T1000 (cell line): Measurements from ENCODE around the gene HOMER2.
"Not testable (repeated sequence)": the region's sequence is repeated elsewhere in the genome, so short reads cannot be mapped to it uniquely, and the experiment has no call there.

ENCODE experiments used
- DNase-seq: peaks from one replicate; lab custom pipeline; 2025; ENCODE audit warnings: mixed read lengths; lab: John Stamatoyannopoulos, UW

Gene HOMER2

DNA sequence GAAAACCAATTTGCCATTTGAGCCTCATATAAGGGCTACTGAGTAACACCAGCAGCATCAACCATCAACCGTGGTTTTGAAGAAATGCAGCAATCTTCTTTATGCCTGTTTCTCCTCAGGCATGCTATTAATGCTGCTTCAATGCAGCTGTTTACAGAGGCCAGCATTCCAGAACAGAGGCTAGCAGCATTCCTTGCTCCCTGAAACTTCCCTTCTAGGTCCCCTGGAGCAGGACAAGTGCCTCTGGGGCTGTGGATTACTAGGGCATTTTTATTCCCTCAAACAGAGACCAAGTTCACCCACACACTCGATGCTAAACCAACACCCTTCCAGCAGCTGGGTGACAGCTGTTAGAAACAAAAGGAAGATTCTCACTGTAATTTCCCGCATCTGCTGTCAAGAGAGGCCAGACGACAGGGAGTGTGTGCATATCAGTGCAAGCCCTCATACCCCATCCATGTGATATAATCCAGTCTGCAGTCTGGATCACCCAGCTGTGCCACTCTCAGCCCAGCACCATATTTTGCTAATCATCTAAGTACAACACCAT lies 57.5 kb downstream of the HOMER2 start:
- no peak for DNase-seq

DNA sequence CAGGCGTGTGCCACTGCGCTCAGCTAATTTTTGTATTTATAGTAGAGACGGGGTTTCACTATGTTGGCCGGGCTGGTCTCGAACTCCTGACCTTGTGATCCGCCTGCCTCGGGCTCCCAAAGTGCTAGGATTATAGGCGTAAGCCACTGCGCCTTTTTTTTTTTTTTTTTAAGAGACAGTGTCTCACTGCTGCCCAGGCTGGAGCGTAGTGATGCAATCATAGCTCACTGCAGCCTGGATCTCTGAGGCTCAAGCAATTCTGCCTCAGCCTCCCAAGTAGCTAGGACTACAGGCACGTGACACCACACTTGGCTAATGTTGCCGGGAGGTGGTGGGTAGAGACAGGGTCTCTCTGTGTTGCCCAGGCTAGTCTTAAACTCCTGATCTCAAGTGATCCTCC lies 59.0 kb downstream of the HOMER2 start:
- not testable (repeated sequence) for DNase-seq

DNA sequence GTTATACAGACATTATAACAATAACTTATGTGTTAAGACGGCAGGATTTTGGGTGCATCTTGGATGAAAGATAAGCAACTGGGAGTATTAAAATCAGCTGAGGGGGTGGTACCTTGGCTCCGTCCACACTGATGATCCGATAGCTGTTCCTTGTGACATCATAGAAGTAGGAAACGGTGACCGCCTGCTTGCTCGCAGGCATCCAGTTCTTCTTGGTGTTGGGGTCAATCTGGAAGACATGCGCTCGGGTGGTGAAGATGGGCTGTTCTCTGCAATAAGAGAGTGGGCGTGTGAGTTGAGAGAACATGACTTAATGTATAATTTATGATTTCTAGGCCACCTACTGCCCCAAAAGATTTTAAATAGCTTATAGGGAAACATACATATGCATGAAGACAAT lies 59.9 kb downstream of the HOMER2 start:
- no peak for DNase-seq

DNA sequence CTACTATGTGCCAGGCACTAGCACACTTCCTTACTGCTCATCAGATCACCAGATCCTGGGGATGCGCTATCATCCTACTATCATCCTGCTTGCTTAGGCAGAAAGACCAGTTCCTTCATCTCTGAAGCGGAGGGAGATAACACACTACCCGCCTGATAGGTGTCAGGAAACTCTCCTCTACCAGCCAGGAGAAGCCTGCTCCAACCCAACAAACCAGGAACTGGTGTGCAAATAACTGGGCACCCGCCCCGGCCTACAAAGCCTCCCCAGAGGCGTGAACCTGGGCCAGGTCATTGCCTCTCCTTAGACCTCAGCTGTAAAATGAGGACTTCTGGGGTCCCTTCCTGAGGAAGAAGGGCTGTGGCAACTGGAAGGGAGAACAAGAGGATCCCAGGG lies 61.5 kb downstream of the HOMER2 start:
- DNase-seq = no peak

DNA sequence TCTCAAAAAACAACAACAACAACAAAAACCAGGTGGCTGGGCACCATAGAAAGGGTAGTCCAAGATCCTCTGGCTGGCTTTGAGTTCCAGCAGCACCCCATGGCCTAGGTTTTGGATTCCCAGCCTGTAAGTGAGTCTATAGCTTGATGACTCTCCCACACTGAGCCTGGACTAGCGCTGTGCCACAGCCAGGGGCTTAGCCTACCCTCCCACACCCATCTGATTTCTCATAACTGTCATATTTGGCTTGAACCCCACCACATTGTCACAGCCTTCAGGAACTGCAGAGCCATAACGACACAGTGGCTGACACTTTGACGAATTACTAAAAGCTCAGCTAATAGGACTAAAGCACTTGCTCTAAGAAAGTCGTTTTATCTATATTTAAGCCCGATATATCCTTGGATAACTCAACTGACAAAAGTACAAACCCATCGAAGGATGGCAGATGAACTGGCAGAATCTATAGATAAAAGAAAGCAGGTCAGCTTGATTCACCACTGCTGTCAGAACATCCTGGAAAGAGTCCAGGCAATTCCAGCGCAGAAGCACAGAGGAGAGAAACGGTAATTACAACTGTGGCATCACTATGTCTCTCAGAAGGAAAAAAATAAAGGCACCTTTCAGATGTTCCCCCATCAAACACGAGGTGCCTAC lies 62.1 kb downstream of the HOMER2 start:
- DNase-seq = no peak

DNA sequence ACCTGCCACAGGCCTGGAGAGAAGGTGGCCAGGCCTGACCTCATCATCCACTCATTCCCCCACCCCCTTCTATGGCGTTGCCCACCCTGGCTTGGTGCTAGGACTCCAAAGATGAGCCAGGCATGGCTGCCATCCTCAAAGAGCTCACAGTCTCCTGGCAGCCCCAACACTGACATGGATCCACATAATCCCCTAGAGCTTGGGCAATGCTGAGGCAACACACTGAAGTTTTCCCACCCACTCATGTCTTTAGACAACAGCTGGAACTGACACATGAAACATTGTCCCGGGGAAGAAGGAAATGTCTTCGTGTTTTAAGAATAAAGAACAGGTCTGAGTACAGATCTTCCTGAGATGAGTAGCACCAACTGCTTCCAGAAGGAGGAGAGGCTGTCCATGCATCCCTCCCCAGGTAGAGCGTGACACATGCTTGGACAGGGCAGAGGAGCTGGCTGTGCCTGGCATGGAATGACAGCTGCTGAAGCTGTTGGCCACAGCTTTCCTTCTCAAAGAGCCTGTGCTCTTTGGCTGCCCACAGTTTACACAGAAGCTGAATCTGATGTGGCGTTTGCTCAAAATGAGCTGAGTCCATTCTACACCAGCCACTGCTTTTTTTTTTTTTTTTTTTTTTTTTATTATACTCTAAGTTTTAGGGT lies 70.1 kb downstream of the HOMER2 start:
- DNase-seq = no peak

DNA sequence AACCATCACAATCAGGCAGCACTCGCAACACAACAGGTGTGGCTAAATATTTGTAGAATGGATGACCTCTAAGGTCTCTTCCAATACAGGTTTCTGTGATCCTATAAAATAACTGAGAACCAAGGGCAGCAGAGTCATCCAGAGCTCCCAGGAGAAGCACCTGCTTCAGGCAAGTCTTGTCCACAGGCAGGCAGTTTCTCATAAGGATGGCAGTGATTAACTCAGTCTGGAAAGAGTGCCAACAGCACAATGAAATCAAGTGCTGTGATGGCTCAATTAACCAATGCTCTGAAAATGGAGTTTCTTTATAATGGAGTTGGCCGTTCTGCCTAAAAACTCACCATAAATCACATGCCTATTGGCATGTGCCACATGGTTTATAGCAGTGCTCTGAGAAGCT lies 70.8 kb downstream of the HOMER2 start:
- DNase-seq = no peak

DNA sequence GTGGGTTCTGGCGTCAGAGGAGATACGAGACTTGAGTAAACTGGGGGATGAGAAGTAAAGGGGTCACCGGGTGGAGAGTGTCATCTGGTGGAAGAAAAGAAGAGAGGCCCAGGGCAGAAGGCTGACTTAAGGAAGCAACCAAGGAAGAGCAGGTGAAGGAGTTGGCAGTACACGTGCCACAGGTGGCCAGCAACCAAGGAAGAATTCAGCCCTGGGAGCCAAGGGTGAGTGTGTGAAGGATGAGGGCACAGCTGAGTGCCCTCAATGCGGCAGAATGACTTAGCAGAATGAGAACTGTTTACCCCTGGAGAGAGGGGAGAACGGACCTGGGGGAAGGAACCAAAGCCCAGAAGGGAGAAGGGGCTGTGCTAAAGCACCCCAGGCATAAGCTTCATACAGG lies 71.8 kb downstream of the HOMER2 start:
- no peak for DNase-seq

DNA sequence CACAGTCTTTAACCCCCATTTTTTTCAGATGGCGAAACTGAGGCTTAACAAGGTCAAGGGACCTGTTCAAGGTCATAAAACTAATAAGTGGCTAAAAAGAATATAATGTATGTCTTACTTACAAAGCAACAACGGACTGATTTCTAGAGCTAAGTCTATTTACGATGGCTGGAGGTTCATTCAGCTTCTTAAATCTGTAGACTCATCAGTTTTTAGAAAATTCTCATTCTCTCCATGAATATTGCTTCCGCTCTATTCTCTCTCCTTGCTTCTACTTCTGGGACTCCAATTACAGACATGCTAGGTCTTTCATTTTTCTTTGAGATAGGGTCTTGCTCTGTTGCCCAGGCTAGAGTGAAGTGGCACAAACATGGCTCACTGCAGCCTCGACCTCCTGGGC lies 74.2 kb downstream of the HOMER2 start:
- DNase-seq = no peak

DNA sequence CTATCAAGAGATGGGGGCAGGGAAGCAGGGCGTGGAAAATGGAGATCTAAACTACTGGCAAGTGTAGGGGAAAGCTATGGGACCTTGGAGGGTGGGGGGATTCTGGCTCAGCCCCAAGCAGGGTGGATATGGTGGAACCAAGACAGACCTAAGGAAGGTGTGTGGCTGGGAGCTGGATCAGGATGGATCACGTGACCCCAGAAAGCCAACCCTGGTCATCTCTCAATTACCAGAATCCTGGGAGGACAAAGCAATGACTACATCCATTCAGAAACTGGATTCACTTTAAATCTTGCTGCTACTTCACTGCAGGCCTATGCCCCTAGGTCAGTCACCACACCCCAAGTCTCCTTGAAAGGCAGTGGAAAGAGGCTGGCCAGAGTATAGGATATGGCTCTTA lies 74.7 kb downstream of the HOMER2 start:
- DNase-seq = no peak

DNA sequence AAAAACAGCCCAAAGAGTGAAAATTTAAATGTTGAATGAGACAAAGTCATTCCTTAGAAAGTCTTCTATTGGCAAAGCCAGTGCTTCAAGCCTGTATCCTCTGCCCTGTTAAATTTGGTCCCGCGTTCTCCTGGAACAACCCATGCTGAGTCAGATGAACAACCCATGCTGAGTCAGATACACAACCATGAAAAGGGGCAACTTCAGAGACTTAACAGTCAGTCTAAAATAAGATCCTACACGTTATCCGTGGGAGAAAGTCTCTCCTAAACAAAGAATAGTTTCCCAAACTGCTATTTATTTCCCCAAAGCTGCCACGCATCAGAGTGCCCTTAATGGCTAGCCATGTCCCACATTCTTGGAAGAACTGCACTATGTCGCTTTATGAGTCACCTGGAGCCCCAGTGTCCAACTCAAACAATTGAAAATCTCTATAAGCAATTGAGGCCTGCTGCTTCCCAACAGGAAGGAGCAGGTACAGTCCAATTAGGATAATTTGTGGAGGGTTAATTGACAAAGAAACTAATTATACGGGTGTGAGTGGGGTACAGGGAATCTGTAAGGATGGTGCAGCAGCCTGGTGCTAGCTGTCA lies 77.0 kb downstream of the HOMER2 start:
- no peak for DNase-seq

DNA sequence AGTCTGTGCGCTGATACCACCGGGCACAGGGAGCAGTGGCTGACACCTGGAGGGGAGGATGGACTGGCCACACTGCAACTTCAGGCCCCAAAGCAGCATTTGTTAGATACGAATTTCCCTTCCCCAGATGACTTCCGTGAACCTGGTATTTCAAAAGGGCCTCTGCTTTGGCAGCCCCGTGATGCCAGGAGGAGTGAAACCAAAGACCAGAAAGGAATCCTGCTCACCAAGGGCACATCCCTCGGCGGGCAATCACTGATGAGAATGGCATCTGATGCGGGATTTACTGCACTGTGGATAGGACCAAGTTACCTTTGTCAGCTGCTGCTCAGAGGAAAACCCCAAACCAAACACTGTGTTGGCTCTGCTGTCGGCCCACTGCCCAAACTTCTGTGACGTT lies 77.6 kb downstream of the HOMER2 start:
- DNase-seq = no peak

DNA sequence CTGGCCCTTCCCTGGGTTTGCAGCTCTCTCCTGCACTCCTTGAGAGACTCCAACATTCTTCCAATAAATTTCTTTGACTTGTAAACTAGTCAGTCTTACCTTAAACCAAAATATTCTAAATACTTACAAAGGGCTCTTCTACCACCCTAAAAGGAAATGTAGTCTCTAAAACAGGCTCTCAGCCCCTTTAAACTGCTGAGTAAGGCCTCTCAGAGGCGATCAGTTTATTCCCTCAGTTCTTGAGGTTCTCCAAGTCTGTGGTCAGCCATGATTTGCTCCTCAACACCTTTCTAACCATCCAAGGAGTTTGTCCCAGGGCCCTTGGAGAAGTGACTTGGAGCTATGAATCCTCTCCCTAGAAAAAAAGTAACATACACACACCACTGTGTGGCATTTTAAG lies 78.3 kb downstream of the HOMER2 start:
- no peak for DNase-seq

DNA sequence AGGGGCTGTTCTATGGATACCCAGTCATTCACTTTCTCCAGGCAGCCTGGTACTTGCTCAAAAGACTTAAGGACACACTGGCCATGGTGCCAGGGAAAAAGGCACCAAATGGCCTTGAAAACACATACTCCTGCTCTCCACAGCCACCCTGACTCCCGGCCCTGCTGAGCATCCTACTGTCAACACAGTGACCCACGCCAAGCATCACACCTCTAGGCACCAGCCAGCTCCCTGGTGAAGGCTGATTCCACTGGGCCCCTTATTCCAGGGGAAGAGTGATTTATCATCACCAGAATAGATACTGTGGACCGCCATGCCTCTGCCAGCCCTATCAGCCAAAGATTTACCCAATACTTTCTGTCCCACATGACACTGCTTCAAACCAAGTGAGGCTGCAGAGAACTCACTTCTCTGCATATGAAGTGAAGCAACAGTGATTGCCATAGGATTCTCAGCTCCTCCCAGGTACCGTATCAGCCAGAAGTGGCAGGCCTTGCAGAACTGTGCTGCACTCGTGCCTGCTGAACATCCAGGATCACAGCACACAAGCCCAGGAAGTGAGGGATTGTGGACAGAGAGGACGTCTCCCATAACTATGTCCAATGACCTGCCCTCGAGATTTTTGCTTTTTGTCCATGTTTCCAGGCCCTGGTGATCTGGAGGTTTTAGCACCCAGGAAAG lies 79.4 kb downstream of the HOMER2 start:
- DNase-seq = no peak

DNA sequence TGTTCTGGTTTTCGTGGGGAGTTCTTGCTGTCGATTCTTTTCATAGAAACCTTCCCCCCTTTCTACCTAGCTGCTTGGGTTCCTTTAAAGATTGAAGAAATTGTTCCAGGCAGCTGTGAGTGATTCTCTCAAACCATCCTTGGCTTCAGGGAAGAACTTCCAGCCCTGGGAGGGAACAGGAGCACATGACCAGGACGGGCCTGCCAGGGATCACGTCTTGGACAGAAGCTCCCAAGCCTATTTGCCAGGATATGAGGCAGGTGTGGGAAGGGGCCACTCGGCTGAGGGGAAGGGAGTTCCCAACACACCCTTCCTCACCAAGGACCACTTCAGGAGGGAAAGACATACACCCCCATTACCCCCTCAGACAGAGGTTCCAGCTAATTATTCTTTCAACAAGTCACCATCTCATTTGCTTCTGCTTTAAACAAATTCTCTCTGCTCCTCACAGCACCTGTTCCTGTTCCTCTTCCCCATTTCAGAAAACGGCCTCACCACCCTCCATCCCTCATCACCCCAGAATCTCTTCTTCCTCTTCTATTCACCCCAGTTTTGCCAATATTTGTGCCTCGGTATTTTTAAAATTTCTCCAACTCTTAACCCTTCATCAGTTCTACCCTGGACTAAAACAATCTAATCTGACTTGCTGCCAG lies 80.6 kb downstream of the HOMER2 start:
- no peak for DNase-seq

DNA sequence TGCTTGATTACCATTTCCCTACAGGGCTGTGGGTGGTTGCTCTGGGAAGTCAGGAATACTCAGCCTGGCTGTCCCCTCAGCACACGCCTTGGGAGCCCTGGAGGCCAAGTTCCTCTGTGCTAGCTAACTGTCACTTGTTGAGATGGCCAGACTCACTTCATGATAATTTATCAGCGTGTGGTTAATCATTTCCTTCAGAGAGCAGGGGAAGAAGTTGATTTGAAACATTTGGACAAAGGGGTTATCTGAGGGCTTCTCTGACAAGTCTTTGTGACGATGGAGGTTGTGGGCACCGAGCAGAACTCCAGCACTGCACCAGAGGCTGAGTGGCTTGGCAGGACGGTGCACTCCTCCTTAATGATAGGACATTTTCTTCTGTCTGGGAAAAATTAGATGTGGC lies 81.2 kb downstream of the HOMER2 start:
- DNase-seq = no peak

DNA sequence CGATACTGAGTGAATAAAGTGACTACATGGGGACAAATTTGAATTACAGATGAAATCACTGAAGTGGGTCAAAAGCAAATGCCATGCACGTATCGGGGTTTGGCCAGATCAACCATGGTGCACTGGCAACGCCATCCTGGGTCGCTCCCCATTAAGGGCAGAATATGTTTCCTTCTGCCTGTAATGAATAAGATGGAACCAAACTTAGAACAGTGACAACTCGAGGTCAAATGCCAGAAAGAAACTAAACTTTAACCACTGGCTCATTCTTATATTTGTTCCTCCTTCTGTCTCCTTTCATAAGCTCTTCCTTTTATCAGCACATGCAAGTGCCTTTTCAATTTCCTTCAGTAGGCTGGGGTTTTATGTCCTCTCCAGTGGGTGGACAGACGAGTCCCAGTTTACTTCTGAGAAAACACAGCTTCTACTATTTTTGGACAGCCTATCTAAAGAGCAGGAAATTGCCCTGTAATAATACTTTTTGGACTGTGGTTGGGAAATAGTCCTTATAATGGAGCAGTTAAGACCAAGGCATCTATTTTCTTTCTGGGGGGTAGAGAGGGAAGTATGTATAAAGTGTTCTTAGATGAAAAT lies 81.7 kb downstream of the HOMER2 start:
- no peak for DNase-seq

DNA sequence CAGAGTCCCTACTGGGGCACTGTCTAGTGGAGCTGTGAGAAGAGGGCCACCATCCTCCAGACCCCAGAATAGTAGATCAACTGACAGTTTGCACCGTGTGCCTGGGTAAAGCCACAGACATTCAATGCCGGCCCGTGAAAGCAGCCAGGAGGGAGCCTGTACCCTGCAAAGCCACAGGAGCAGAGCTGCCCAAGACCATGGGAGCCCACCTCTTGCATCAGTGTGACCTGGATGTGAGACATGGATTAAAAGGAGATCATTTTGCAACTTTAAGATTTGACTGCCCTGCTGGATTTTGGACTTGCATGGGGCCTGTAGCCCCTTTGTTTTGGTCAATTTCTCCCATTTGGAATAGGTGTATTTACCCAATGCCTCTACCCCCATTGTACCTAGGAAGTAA lies 86.5 kb downstream of the HOMER2 start:
- not testable (repeated sequence) for DNase-seq

DNA sequence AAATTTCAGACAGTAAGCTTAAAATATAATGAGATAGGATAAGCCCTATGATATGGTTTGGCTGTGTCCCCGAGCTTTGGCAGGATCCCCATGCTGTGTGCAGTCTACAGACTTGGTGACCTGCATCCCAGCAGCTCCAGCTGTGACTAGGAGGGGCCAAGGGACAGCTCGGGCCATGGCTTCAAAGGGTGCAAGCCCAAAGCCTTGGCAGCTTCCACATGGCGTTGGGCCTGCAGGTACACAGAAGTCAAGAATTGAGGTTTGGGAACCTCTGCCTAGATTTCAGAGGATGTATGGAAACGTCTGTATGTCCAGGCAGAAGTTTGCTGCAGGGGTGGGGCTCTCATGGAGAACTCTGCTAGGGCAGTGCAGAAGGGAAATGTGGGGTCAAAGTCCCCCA lies 86.9 kb downstream of the HOMER2 start:
- not testable (repeated sequence) for DNase-seq

DNA sequence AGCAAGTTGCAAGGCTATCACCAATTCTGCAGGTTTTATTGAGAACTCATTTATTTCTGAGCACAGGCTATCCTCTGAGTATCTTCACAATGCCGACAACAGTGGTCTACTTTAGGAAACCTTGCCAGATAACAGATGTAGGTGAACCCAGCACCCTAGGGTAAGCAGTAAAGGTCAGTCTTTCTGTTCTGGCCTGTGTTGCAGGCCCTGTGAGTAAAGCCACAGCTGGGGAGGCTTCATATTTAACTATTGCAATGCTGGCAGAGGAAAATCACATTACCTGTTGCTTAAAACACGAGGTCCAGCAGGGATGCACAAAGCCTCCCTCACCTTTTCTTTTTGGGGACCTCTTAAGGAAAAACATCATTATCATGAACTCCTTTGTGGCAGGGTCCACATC lies 87.6 kb downstream of the HOMER2 start:
- DNase-seq = no peak

DNA sequence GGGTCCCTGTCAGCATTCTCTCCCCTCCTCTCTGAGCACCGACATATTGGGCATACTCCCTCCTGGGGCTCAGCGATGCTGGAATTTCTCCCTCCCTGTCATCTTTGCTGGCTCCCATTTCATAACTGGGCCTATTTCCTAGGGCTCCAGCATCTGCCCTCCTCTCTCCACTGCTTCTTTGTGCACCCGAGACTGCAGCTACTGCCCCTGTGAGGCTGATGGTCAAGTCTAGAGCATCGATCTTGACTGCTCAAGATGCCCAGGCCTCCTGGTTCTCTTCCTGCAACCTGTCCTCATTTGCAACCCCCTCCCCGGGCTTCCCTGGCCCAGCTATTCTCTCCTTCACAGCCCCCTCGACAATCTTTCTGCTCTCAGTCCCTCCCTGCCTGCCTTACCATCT lies 89.6 kb downstream of the HOMER2 start:
- DNase-seq = no peak

DNA sequence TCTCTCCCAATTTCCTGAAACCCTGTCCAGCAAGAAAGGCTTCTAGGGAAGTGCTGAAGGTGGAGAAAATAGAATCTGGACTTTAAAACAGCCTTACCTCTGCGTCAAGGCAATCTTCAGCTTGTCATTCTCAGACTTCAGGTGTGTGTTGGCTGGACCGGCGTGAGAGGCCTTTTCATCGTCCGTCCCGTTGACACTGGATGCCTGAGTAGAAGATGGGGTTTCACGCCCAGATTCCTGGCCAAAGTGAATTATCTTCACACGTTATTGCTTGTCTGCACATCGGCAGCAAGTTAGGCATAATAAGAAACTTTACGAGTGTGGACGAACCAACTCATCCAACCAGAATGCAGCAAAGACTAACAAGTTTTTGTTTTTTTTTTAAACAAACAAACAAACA lies 93.6 kb downstream of the HOMER2 start:
- DNase-seq = no peak
